Tibial nerve (tissue), 4 donors: Measurements from ENCODE around the gene TRIM17. TPM values are rescaled to one million over a fixed set of nuclear protein-coding genes. Genes with fewer than 3 reads are reported as not detected.

Source experiments
- DNase-seq, 2 donors: peaks; one replicate each; pipeline ENCODE4 v3.0.0-alpha.2; 2019; ENCODE audit warnings: low spot score in 2 of 2
- H3K27ac ChIP-seq, 4 donors: fragments of 200-600 bp; sonication (generic) in 3 of 4; one replicate each; pipeline ENCODE4 v1.5.1; 2017 to 2019; ENCODE audit warnings: mild to moderate bottlenecking in 1 of 4
- H3K27me3 ChIP-seq, 2 donors: fragments of 200-600 bp; sonication (generic) in 1 of 2; one replicate each; pipeline versions ENCODE4 v1.5.1 to v1.6.0; 2017 to 2019
- H3K36me3 ChIP-seq, 3 donors: fragments of 200-600 bp; sonication (generic); one replicate each; pipeline ENCODE4 v1.5.1; 2018 to 2019
- H3K4me1 ChIP-seq, 4 donors: fragments of 200-600 bp; sonication (generic) in 3 of 4; one replicate each; pipeline ENCODE4 v1.5.1; 2017 to 2019
- H3K4me3 ChIP-seq, 4 donors: fragments of 200-600 bp; sonication (generic) in 3 of 4; one replicate each; pipeline ENCODE4 v1.5.1; 2017 to 2019; ENCODE audit warnings: mild to moderate bottlenecking in 1 of 4, moderate library complexity in 1 of 4
- H3K9me3 ChIP-seq, 4 donors: fragments of 200-600 bp; sonication (generic) in 3 of 4; one replicate each; pipeline ENCODE4 v1.5.1; 2017 to 2019
- EP300 ChIP-seq, 2 donors: sonication (generic); formaldehyde crosslinking; IDR thresholded peaks; one replicate each; pipeline ENCODE4 v1.6.1; 2017; ENCODE audit warnings: antibody characterized with exemption in 2 of 2, mild to moderate bottlenecking in 1 of 2
- POLR2A ChIP-seq, 2 donors: fragments of 450-650 bp; IDR thresholded peaks; one replicate each; pipeline ENCODE4 v1.6.1; 2017; ENCODE audit warnings: antibody characterized with exemption in 2 of 2, mild to moderate bottlenecking in 2 of 2, moderate library complexity in 2 of 2
- WGBS, 2 donors: methylation state at CpG; one replicate each; pipeline ENCODE4 v1.1.5; 2018; 5-methylcytosine and 5-hydroxymethylcytosine counted together
- total RNA-seq, 4 donors: library from RNA; depleted of rRNA; stranded (reverse); fragments of >200 nt; gene quantifications; one replicate each; pipeline ENCODE4 v1.1.0, GENCODE V29; 2016
- TF ChIP-seq, protein P1 (sequence below), 5 experiments: fragments of 200-600 bp in 3 of 5; fragments of 450-650 bp in 2 of 5; sonication (generic) in 3 of 5; IDR thresholded peaks; one replicate each; pipeline ENCODE4 v1.5.1; 2016 to 2019; ENCODE audit warnings: antibody characterized with exemption in 5 of 5, mild to moderate bottlenecking in 3 of 5, moderate library complexity in 2 of 5

The TRIM17 gene
- total RNA-seq, 4 donors from 2014 or later = 0.63 to 4.2 (median 1.4) TPM; not detected in 1

- H3K36me3 ChIP-seq = no peaks in the 10 kb centered on the region
- peaks cover 0 to 11% (median 7%) of the 10 kb centered on the region in 4 donors for H3K4me1 ChIP-seq
- TF ChIP-seq, protein P1, sequence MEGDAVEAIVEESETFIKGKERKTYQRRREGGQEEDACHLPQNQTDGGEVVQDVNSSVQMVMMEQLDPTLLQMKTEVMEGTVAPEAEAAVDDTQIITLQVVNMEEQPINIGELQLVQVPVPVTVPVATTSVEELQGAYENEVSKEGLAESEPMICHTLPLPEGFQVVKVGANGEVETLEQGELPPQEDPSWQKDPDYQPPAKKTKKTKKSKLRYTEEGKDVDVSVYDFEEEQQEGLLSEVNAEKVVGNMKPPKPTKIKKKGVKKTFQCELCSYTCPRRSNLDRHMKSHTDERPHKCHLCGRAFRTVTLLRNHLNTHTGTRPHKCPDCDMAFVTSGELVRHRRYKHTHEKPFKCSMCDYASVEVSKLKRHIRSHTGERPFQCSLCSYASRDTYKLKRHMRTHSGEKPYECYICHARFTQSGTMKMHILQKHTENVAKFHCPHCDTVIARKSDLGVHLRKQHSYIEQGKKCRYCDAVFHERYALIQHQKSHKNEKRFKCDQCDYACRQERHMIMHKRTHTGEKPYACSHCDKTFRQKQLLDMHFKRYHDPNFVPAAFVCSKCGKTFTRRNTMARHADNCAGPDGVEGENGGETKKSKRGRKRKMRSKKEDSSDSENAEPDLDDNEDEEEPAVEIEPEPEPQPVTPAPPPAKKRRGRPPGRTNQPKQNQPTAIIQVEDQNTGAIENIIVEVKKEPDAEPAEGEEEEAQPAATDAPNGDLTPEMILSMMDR (IDR thresholded peaks at IDR 0.05) = no peak
- no peak for TF ChIP-seq EP300 (IDR thresholded peaks at IDR 0.05)
- TF ChIP-seq POLR2A (IDR thresholded peaks at IDR 0.05) = no peak
- no peak overlapping the region for H3K27ac ChIP-seq
- peaks cover 0 to 29% of the 10 kb centered on the region in 2 donors for H3K27me3 ChIP-seq
- DNase-seq = no peak
- WGBS, 2 donors = 84 to 91% methylated on average over 11 of the region's 11 CpGs
- no peaks in the 10 kb centered on the region for H3K9me3 ChIP-seq
- H3K4me3 ChIP-seq = no peak overlapping the region
Measured at GRCh38 chr1:228450200-228450599, 33.5 kb upstream of the TRIM17 start.

- H3K4me3 ChIP-seq = no peak overlapping the region
- H3K27ac ChIP-seq = no peak overlapping the region
- H3K9me3 ChIP-seq = no peaks in the 10 kb centered on the region
- peaks cover 0 to 47% of the 10 kb centered on the region in 2 donors for H3K27me3 ChIP-seq
- peaks cover 0 to 11% (median 7%) of the 10 kb centered on the region in 4 donors for H3K4me1 ChIP-seq
- WGBS, 2 donors = 92 to 93% methylated on average over 6 of the region's 6 CpGs
- TF ChIP-seq POLR2A (IDR thresholded peaks at IDR 0.05) (no peak), EP300 (IDR thresholded peaks at IDR 0.05) (no peak)
- TF ChIP-seq, protein P1 (IDR thresholded peaks at IDR 0.05) = no peak
- H3K36me3 ChIP-seq = no peaks in the 10 kb centered on the region
- DNase-seq = no peak
Measured at GRCh38 chr1:228448372-228448771, 31.7 kb upstream of the TRIM17 start.

DNA sequence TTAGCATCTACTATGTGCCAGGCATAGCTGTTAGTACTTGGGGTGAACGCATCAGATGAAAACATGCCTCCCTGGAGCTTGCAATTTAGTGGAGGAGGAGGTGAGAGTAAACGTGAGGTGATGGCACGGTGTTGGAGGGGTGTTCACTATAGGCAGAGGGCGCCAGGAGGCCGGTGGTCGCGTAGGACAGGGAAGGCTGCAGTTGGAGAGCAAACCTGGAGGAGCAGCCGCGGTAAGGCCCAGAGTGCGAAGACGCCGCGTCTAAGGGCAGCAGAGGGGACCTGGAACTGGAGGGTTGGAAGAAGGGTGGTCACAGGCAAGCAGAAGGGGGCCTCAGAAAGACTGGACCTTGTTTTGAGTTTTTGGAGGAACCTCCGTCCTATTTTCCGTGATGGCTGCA lies 30.2 kb upstream of the TRIM17 start:
- no peak for TF ChIP-seq EP300 (IDR thresholded peaks at IDR 0.05)
- TF ChIP-seq, protein P1 (IDR thresholded peaks at IDR 0.05) = no peak
- no peak for TF ChIP-seq POLR2A (IDR thresholded peaks at IDR 0.05)
- Histone ChIP-seq H3K27ac (no peak overlapping the region), H3K4me3 (no peak overlapping the region), H3K27me3 (peaks cover 0 to 63% of the 10 kb centered on the region in 2 donors), H3K4me1 (peaks cover 0 to 11% (median 7%) of the 10 kb centered on the region in 4 donors), H3K36me3 (no peaks in the 10 kb centered on the region), H3K9me3 (no peaks in the 10 kb centered on the region)
- DNase-seq = no peak
- 55 to 57% methylated on average over 15 of the region's 15 CpGs for WGBS, 2 donors

DNA sequence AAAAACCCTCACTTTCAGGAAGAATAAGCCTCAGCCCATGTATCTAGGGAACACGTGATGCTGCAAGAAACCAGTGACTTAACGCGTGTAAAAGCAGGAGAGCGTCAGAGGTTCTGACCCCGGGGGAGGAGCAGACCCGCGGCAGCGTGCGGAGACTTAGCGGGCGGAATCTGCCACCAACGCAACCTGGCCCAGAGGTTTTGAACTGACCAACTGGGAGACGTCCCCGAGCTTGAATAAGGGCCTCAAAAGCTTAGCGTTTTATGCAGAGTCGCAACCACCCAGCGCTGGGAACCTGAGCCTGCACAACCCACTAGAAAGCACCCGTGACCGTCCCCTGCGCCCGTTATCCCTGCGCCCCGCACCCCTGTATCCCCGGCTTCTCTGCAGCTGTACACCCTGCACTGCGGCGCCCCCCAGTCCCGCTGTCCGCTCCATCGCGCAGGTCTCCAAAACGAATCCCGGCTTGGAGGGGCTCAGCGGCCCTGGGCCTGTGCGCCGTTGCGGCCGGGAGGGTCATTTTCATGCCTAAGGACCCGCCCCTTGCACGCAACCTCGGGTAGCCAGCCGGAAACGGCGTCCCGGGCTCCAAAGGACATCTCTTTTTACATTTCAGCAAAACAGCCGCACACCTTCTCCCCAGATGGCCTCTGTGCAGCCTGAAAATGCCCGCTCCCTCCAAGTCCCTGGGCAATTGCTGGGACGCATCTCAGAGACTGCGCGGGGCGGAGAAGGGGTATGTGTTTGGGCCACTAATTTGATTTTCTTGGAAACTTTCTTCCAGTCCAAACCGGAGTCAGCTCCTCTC lies 29.4 kb upstream of the TRIM17 start:
- Histone ChIP-seq H3K36me3 (no peaks in the 10 kb centered on the region), H3K4me1 (peaks cover 0 to 11% (median 7%) of the 10 kb centered on the region in 4 donors), H3K27ac (no peak overlapping the region), H3K4me3 (peak overlapping the region; percentile 7 to 50 (median 29)), H3K9me3 (no peaks in the 10 kb centered on the region), H3K27me3 (peaks cover 0 to 71% of the 10 kb centered on the region in 2 donors)
- TF ChIP-seq EP300 (IDR thresholded peaks at IDR 0.05) (peak in 1 of 2 donors; percentile 12), POLR2A (IDR thresholded peaks at IDR 0.05) (no peak)
- TF ChIP-seq, protein P1 (IDR thresholded peaks at IDR 0.05) = no peak
- 5 to 11% methylated on average over 42 to 48 of the region's 51 CpGs for WGBS, 2 donors
- peak in 1 of 2 donors; percentile 31 for DNase-seq

- H3K27me3 ChIP-seq = peaks cover 0 to 76% of the 10 kb centered on the region in 2 donors
- TF ChIP-seq EP300 (IDR thresholded peaks at IDR 0.05) = no peak
- TF ChIP-seq POLR2A (IDR thresholded peaks at IDR 0.05) = no peak
- TF ChIP-seq, protein P1 (IDR thresholded peaks at IDR 0.05) = no peak
- H3K9me3 ChIP-seq = no peaks in the 10 kb centered on the region
- WGBS, 2 donors = 6 to 7% methylated on average over 16 of the region's 16 CpGs
- no peaks in the 10 kb centered on the region for H3K36me3 ChIP-seq
- peaks cover 0 to 11% (median 7%) of the 10 kb centered on the region in 4 donors for H3K4me1 ChIP-seq
- DNase-seq = no peak
- H3K27ac ChIP-seq = no peak overlapping the region
- peak overlapping the region; percentile 7 to 50 (median 29) for H3K4me3 ChIP-seq
Measured at GRCh38 chr1:228445490-228445842, 28.8 kb upstream of the TRIM17 start.
